ENCODE measurements around the gene ATP8A2.
A peak's percentile ranks its signal among the peaks of the same experiment; 100 is the strongest.

Gene ATP8A2

GRCh38 chr13:26048741-26049140, 677.0 kb downstream of the ATP8A2 start:
- no peak for DNase-seq (ENCODE audit: extremely low read depth, low read depth)
- TF ChIP-seq CTCF (IDR thresholded peaks at IDR 0.05; ENCODE audit: low read depth, low read length, missing control alignments), result no peak
- H3K4me3 ChIP-seq (replicated peaks; ENCODE audit: low read depth, low read length), result no peak overlapping the region

- no peak overlapping the region for H3K4me3 ChIP-seq (replicated peaks; ENCODE audit: low read depth, low read length)
- no peak for TF ChIP-seq CTCF (IDR thresholded peaks at IDR 0.05; ENCODE audit: low read depth, low read length, missing control alignments)
- no peak for DNase-seq (ENCODE audit: extremely low read depth, low read depth)
These were observed 678.9 kb downstream of the ATP8A2 start for GRCh38 chr13:26050568-26051230.

- TF ChIP-seq CTCF (IDR thresholded peaks at IDR 0.05; ENCODE audit: low read depth, low read length, missing control alignments), result no peak
- no peak for DNase-seq (ENCODE audit: extremely low read depth, low read depth)
- H3K4me3 ChIP-seq (replicated peaks; ENCODE audit: low read depth, low read length), result no peak overlapping the region
These were observed 679.5 kb downstream of the ATP8A2 start for GRCh38 chr13:26051231-26051656.

- peak within 1 kb of the TSS; percentile 17; the same call in 1 of the 2 replicates for H3K4me3 ChIP-seq (replicated peaks; ENCODE audit: low read depth, low read length)
- no peak for TF ChIP-seq CTCF (IDR thresholded peaks at IDR 0.05; ENCODE audit: low read depth, low read length, missing control alignments)
- no peak for DNase-seq (ENCODE audit: extremely low read depth, low read depth)
These were observed 680.0 kb downstream of the ATP8A2 start, which contains the start of gene SHISA2 for GRCh38 chr13:26051657-26052311. SHISA2 (minus strand) TSS chr13:26052016; CDS start chr13:26050975, 1,041 bp downstream.

GRCh38 chr13:26052337-26052736, 680.6 kb downstream of the ATP8A2 start:
- no peak for TF ChIP-seq CTCF (IDR thresholded peaks at IDR 0.05; ENCODE audit: low read depth, low read length, missing control alignments)
- H3K4me3 ChIP-seq (replicated peaks; ENCODE audit: low read depth, low read length), result no peak overlapping the region
- no peak for DNase-seq (ENCODE audit: extremely low read depth, low read depth)

GRCh38 chr13:26053418-26053980, 681.7 kb downstream of the ATP8A2 start:
- H3K4me3 ChIP-seq (replicated peaks; ENCODE audit: low read depth, low read length), result no peak overlapping the region
- no peak for TF ChIP-seq CTCF (IDR thresholded peaks at IDR 0.05; ENCODE audit: low read depth, low read length, missing control alignments)
- no peak for DNase-seq (ENCODE audit: extremely low read depth, low read depth)

Measured in HFF-Myc (cell line).